ENCODE measurements around the gene SNX20.

SNX20 gene

DNA sequence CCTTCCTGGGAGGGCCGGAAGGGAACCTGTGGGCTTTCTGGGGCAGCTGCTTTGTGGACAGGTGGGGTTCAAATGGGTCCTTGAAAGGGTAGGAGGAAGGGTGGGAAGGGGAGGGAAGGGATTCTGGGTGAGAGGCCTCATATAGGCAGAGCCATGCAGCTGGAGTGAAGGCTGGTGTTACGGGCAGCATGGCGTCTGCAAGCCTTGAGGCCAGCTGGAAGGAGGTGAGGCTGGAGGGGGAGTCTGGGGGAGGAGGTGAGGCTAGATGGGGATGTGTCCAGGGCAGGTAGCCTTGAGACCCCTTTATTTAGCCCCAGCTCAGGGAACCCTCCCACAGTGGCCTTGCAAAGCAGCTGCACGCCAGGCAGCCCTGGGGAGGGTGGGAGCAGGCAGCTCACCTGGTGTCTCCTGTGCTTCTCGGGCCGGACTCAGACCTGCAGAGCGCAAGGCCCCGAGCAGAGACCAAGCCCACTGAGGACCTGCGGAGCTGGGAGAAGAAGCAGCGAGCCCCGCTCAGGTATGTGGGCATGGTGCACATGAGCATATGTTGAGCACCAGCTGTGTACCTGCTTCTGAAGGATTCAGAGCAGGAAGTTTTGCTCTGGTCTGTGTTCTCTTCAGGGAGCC, 50.6 kb downstream of the SNX20 start:
- DNase-seq (ENCODE audit: low read depth) = no peak
- no peak overlapping the region for H3K4me3 ChIP-seq (ENCODE audit: low read length)
- TF ChIP-seq, protein P1, sequence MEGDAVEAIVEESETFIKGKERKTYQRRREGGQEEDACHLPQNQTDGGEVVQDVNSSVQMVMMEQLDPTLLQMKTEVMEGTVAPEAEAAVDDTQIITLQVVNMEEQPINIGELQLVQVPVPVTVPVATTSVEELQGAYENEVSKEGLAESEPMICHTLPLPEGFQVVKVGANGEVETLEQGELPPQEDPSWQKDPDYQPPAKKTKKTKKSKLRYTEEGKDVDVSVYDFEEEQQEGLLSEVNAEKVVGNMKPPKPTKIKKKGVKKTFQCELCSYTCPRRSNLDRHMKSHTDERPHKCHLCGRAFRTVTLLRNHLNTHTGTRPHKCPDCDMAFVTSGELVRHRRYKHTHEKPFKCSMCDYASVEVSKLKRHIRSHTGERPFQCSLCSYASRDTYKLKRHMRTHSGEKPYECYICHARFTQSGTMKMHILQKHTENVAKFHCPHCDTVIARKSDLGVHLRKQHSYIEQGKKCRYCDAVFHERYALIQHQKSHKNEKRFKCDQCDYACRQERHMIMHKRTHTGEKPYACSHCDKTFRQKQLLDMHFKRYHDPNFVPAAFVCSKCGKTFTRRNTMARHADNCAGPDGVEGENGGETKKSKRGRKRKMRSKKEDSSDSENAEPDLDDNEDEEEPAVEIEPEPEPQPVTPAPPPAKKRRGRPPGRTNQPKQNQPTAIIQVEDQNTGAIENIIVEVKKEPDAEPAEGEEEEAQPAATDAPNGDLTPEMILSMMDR (conservative IDR thresholded peaks at IDR 0.05; ENCODE audit: low read depth, low read length) = no peak

DNA sequence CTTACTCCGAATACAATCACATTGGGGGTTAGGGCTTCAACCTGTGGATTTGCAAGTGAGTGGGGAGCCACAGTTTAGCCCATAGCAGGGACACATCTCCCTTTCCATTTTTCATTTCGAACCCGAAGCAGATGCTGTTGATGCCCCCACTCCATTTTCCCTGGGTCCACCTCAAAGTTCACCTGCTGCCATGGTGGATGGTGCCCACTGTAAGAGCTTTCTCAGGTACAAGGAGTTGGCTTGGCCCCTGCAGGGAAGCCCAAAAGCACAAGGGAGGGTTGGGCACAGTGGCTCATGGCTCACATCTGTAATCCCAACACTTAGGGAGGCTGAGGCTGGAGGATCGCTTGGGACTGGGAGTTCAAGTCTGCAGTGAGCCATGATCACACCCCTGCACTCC, 51.8 kb downstream of the SNX20 start:
- no peak for DNase-seq (ENCODE audit: low read depth)
- TF ChIP-seq, protein P1 (conservative IDR thresholded peaks at IDR 0.05; ENCODE audit: low read depth, low read length) = no peak
- H3K4me3 ChIP-seq (ENCODE audit: low read length) = no peak overlapping the region

DNA sequence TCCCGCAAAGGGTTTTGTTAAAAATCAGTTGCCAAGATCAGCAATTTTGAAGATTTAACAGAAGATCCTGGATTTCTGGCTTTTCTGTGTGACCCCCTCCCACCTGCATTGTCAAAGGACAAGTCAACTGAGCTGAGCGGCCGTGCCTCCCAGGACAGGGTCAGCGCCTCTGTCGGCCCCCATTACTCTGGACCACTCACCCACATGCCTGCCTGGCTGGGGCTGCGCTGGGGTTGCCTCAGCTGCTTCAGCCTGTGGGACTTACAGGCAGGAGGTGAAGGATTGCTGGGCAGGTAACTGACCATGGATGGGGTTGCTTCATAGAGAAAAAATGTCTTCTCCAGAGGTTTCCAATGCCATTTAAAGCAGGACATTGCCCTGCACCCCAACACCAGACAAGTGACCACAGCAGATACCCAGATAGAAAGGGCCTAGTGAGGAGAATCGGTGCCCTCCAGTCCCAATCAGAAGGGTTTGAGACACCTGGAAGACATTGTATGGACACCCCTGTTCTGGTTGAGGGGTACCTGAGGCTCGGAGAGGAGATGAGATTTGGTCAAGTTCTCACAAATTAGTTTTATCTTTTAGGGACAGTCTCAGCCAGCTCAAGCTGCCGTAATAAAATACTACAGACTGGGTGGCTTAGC, 52.8 kb downstream of the SNX20 start:
- H3K4me3 ChIP-seq (ENCODE audit: low read length) = no peak overlapping the region
- no peak for DNase-seq (ENCODE audit: low read depth)
- TF ChIP-seq, protein P1 (conservative IDR thresholded peaks at IDR 0.05; ENCODE audit: low read depth, low read length) = no peak

DNA sequence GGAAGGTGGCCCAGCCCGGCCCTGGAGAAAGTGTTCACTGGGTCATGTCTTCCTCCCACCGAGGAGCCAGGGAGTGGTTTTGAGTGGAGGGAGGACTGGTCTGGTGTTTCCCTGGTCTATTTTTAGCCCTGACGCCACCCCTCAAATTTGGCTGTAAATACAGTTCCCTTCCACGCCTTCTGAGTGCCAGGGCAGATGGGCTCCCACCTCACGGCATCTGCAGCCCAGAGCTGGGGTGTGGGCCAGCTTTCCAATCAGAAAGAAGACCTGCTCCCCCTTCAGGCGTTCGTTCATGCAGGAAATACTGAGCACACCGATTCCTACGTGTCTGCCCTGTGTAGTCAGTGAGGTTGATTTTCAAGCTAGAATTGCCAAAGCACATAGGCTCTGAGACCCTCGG, 53.7 kb downstream of the SNX20 start:
- H3K4me3 ChIP-seq (ENCODE audit: low read length) = no peak overlapping the region
- no peak for DNase-seq (ENCODE audit: low read depth)
- TF ChIP-seq, protein P1 (conservative IDR thresholded peaks at IDR 0.05; ENCODE audit: low read depth, low read length) = no peak

DNA sequence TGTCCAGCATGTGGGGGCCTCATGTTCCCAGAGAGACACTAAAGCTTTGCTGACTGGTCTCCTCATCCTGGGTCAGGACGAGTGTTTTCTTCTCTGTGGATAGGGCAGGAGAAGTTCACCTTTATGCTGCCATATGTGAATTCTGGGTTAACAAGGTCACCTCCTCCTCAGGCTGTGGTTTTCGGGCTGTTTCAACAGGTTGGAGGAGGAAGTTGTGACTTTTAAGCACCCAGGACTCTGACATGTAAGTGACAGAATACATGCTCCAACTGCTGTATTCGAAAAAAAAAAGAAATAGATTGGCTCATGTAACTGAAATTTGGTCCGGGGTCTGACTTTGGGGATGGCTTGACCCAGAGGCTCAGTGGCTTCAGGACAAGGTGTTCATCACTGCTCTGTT, 54.2 kb downstream of the SNX20 start:
- no peak overlapping the region for H3K4me3 ChIP-seq (ENCODE audit: low read length)
- TF ChIP-seq, protein P1 (conservative IDR thresholded peaks at IDR 0.05; ENCODE audit: low read depth, low read length) = no peak
- no peak for DNase-seq (ENCODE audit: low read depth)

DNA sequence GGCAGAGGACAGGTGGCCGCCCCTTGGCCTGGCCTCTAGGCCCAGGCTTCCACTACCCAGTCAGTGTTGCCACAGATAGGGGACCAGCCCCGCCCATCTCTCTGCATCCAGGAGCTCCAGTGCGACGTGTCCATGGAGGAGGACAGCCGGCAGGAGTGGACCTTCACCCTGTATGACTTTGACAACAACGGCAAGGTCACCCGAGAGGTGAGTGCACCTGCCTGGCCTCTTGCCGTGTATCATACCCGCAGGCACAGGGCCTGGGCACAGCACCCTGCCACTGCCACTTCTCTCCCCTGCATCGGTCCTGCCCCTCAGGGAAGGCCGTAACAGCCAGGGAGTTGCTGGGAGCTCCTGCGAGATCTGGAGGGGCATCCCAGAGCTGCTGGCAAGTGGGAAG, 55.7 kb downstream of the SNX20 start:
- TF ChIP-seq, protein P1 (conservative IDR thresholded peaks at IDR 0.05; ENCODE audit: low read depth, low read length) = no peak
- DNase-seq (ENCODE audit: low read depth) = no peak
- H3K4me3 ChIP-seq (ENCODE audit: low read length) = no peak overlapping the region

DNA sequence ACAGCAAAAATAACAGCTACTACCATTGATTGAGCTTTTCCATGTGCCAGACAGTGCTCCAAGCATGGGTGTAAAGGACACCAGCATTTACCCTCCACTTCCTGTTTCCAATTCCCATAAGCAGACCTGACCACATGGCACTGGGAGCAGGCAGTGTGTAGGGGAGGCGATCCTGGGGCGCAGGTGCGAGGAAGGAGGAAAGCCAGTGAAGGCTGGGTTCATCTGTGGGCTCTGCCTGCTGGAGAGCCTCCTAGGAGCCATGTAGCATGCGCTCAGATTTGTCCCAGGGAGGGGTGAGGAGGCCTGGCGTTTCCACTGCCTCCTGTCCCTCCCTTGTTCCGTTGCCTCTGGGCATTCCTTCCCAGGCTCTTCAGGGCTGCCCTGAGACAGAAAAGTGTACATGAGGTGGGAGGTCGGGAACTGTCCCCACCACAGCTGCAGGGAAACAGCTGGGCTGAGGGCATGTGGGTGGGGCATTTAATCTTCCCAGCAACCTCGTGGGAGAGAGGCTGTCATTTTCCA, 56.6 kb downstream of the SNX20 start:
- TF ChIP-seq, protein P1 (conservative IDR thresholded peaks at IDR 0.05; ENCODE audit: low read depth, low read length) = no peak
- no peak overlapping the region for H3K4me3 ChIP-seq (ENCODE audit: low read length)
- DNase-seq (ENCODE audit: low read depth) = no peak

All from retinal pigment epithelial cell (primary cell).